ENCODE results near the gene OR51D1. TPM values are rescaled to one million over a fixed set of nuclear protein-coding genes. Genes with fewer than 3 reads are reported as not detected.

The OR51D1 gene
- polyA plus RNA-seq, 1 donor (not counting 4 experiments of a cell fraction or from before 2014, with no cell fraction given), result not detected

DNA sequence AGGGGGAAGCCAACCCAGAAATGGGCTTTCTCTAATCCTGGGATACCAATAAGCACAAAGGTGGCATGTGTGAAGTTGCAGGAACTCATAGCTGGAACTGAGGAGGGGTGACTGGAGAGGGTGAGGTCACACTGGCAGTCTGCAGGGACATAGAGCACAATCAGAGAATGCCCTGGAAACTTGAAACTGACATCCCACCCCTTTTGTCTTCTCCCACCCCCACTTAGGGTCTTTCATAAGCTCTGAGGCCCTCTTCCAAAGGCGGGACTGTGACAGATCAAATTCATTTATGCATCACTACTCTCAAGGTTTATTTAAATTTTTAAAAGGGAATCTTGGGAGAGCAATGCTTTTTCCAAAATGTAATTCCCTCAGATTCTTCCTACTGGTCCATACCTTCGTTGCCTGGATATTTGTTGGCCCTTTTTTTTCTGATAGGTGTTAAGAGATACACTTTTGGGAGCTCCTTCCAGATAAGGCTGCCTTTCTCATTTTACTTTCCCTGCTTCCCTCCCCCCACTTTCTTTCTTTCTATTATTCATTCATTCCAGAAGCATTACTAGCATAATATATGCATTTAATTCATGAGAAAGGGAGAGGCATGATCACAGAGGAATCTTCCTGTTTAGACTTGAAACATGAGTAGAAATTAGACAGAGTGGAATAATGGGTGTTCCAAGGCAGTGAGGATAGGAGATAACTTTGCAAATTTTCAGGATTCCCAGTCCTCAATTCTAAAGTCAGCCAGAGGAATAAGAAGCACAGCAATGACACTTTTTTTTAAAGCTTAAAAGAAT is 45.5 kb downstream of the OR51D1 start:
- Histone ChIP-seq H3K4me1 (ENCODE audit: control insufficient read depth, extremely low read depth, insufficient read depth, low read length) (peaks cover 17% of the 10 kb centered on the region), H3K9me3 (ENCODE audit: control insufficient read depth, low read depth, low read length) (no peaks in the 10 kb centered on the region), H3K4me3 (ENCODE audit: control insufficient read depth in 2 of 3, extremely low read depth in 1 of 3, insufficient read depth in 2 of 3, low read depth in 1 of 3, low read length in 3 of 3) (no peak overlapping the region), H2AFZ (ENCODE audit: control insufficient read depth, low read length) (peak overlapping the region; percentile 62), H3K9ac (ENCODE audit: control insufficient read depth, extremely low read depth, insufficient read depth, low read length) (no peak overlapping the region), H3K9me1 (ENCODE audit: control insufficient read depth, extremely low read depth, insufficient read depth, low read length) (no peaks in the 10 kb centered on the region), H3K4me2 (ENCODE audit: control insufficient read depth, extremely low read depth, insufficient read depth, low read depth, low read length) (peak overlapping the region; percentile 68), H3K36me3 (ENCODE audit: control insufficient read depth in 2 of 2, extremely low read depth in 1 of 2, insufficient read depth in 2 of 2, low read length in 2 of 2) (no peaks in the 10 kb centered on the region), H4K20me1 (ENCODE audit: control insufficient read depth, extremely low read depth, insufficient read depth, low read length) (no peaks in the 10 kb centered on the region), H3K27ac (ENCODE audit: control insufficient read depth, insufficient read depth, low read length) (peak overlapping the region; percentile 42), H3K79me2 (ENCODE audit: control insufficient read depth, insufficient read depth, low read length) (no peaks in the 10 kb centered on the region), H3K27me3 (ENCODE audit: control insufficient read depth, extremely low read depth, insufficient read depth, low read length) (no peaks in the 10 kb centered on the region)
- FAIRE-seq (no peak), DNase-seq (ENCODE audit: low read depth, low spot score) (peak; percentile 15)
- TF ChIP-seq, protein P1, sequence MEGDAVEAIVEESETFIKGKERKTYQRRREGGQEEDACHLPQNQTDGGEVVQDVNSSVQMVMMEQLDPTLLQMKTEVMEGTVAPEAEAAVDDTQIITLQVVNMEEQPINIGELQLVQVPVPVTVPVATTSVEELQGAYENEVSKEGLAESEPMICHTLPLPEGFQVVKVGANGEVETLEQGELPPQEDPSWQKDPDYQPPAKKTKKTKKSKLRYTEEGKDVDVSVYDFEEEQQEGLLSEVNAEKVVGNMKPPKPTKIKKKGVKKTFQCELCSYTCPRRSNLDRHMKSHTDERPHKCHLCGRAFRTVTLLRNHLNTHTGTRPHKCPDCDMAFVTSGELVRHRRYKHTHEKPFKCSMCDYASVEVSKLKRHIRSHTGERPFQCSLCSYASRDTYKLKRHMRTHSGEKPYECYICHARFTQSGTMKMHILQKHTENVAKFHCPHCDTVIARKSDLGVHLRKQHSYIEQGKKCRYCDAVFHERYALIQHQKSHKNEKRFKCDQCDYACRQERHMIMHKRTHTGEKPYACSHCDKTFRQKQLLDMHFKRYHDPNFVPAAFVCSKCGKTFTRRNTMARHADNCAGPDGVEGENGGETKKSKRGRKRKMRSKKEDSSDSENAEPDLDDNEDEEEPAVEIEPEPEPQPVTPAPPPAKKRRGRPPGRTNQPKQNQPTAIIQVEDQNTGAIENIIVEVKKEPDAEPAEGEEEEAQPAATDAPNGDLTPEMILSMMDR (optimal IDR thresholded peaks at IDR 0.05 in 1 of 3, IDR thresholded peaks at IDR 0.05 in 1 of 3, conservative IDR thresholded peaks at IDR 0.05 in 1 of 3; ENCODE audit: extremely low read depth in 1 of 3, insufficient read depth in 2 of 3, low read length in 3 of 3), result no peak
- no peak for TF ChIP-seq EZH2 (IDR thresholded peaks at IDR 0.05; ENCODE audit: low read length)
- dilution Hi-C loops (cut with MboI; ENCODE audit: extremely low pct_ligation_motif_present, low sequenced_read_pairs), result no loop called here

DNA sequence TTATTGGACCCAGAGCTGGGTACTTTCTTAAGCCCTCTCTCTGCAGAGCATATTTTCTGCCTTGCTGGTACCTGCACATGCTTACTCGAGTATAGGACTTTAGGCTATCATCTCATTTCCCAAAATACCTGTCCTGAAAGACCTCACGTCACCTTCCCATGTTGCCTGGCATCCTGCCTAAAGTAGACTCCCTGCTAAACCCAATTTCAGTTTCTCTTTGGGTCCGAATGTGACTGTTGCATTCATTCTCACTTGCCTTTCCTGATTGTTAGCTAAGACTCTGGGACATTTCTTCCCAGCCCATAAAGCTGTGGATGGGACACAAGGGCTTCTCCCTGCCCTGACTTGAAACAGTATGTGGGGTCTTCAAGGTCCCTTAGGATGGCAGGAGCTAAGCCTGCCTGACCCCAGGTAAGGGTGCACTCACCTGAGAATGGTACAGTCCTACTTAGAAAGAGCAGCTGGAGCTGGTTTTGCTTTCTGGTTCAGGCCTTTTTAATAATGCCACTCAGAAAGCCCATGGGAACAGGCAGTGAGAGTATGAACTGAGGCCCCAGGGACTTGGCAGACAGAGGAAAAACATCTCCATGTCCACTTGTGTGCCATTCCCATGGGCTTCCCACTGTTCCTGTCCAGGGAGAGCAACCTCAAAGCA is 47.5 kb downstream of the OR51D1 start:
- Histone ChIP-seq H3K9me1 (ENCODE audit: control insufficient read depth, extremely low read depth, insufficient read depth, low read length) (no peaks in the 10 kb centered on the region), H3K36me3 (ENCODE audit: control insufficient read depth in 2 of 2, extremely low read depth in 1 of 2, insufficient read depth in 2 of 2, low read length in 2 of 2) (no peaks in the 10 kb centered on the region), H3K27ac (ENCODE audit: control insufficient read depth, insufficient read depth, low read length) (no peak overlapping the region), H2AFZ (ENCODE audit: control insufficient read depth, low read length) (no peak overlapping the region), H3K4me1 (ENCODE audit: control insufficient read depth, extremely low read depth, insufficient read depth, low read length) (peaks cover 17% of the 10 kb centered on the region), H4K20me1 (ENCODE audit: control insufficient read depth, extremely low read depth, insufficient read depth, low read length) (no peaks in the 10 kb centered on the region), H3K9ac (ENCODE audit: control insufficient read depth, extremely low read depth, insufficient read depth, low read length) (no peak overlapping the region), H3K9me3 (ENCODE audit: control insufficient read depth, low read depth, low read length) (no peaks in the 10 kb centered on the region), H3K27me3 (ENCODE audit: control insufficient read depth, extremely low read depth, insufficient read depth, low read length) (no peaks in the 10 kb centered on the region), H3K79me2 (ENCODE audit: control insufficient read depth, insufficient read depth, low read length) (no peaks in the 10 kb centered on the region), H3K4me3 (ENCODE audit: control insufficient read depth in 2 of 3, extremely low read depth in 1 of 3, insufficient read depth in 2 of 3, low read depth in 1 of 3, low read length in 3 of 3) (no peak overlapping the region), H3K4me2 (ENCODE audit: control insufficient read depth, extremely low read depth, insufficient read depth, low read depth, low read length) (no peak overlapping the region)
- DNase-seq (ENCODE audit: low read depth, low spot score), result no peak
- no peak for TF ChIP-seq EZH2 (IDR thresholded peaks at IDR 0.05; ENCODE audit: low read length)
- TF ChIP-seq, protein P1 (optimal IDR thresholded peaks at IDR 0.05 in 1 of 3, IDR thresholded peaks at IDR 0.05 in 1 of 3, conservative IDR thresholded peaks at IDR 0.05 in 1 of 3; ENCODE audit: extremely low read depth in 1 of 3, insufficient read depth in 2 of 3, low read length in 3 of 3), result no peak
- FAIRE-seq, result no peak
- dilution Hi-C loops (cut with MboI; ENCODE audit: extremely low pct_ligation_motif_present, low sequenced_read_pairs), result no loop called here

Other genes starting within 250 kb of the OR51D1 start
- gene TRIM21, start 243.8 kb upstream of the OR51D1 start, polyA plus RNA-seq, result 49.5 to 57.1 TPM (median 51.2 TPM) in 3 replicates
- not detected in 3 replicates for gene OR52K2, start 188.2 kb upstream of the OR51D1 start, polyA plus RNA-seq
- not detected in 3 replicates for gene OR52K1, start 154.8 kb upstream of the OR51D1 start, polyA plus RNA-seq
- not detected in 3 replicates for gene OR52M1, start 92.3 kb upstream of the OR51D1 start, polyA plus RNA-seq
- gene OR52I2, start 55.7 kb upstream of the OR51D1 start, polyA plus RNA-seq, result not detected in 3 replicates
- not detected in 3 replicates for gene OR52I1, start 43.4 kb upstream of the OR51D1 start, polyA plus RNA-seq
- gene TRIM68, start 29.2 kb upstream of the OR51D1 start, polyA plus RNA-seq, result 4.9 to 7.0 TPM (median 6.5 TPM) in 3 replicates
- not detected in 3 replicates for gene OR51E1, start 6.5 kb downstream of the OR51D1 start, polyA plus RNA-seq
- 0.03 TPM in 2 of 3 replicates, not detected in the other for gene OR51E2, start 60.4 kb downstream of the OR51D1 start, polyA plus RNA-seq
- gene MMP26, start 67.3 kb downstream of the OR51D1 start, polyA plus RNA-seq, result not detected in 3 replicates
- gene OR51F1, start 132.5 kb downstream of the OR51D1 start, polyA plus RNA-seq, result not detected in 3 replicates
- gene OR52R1, start 166.9 kb downstream of the OR51D1 start, polyA plus RNA-seq, result not detected in 3 replicates
- gene OR51F2, start 183.8 kb downstream of the OR51D1 start, polyA plus RNA-seq, result not detected in 3 replicates
- not detected in 3 replicates for gene OR51S1, start 211.7 kb downstream of the OR51D1 start, polyA plus RNA-seq
- gene OR51T1, start 244.4 kb downstream of the OR51D1 start, polyA plus RNA-seq, result not detected in 3 replicates

All from keratinocyte (primary cell).